ENCODE measurements around the gene COL27A1.
"Not testable (repeated sequence)": the region's sequence is repeated elsewhere in the genome, so short reads cannot be mapped to it uniquely, and the experiment has no call there.

GRCh38 chr9:114328937-114329624, 173.7 kb downstream of the COL27A1 start:
- TF ChIP-seq, protein P1, sequence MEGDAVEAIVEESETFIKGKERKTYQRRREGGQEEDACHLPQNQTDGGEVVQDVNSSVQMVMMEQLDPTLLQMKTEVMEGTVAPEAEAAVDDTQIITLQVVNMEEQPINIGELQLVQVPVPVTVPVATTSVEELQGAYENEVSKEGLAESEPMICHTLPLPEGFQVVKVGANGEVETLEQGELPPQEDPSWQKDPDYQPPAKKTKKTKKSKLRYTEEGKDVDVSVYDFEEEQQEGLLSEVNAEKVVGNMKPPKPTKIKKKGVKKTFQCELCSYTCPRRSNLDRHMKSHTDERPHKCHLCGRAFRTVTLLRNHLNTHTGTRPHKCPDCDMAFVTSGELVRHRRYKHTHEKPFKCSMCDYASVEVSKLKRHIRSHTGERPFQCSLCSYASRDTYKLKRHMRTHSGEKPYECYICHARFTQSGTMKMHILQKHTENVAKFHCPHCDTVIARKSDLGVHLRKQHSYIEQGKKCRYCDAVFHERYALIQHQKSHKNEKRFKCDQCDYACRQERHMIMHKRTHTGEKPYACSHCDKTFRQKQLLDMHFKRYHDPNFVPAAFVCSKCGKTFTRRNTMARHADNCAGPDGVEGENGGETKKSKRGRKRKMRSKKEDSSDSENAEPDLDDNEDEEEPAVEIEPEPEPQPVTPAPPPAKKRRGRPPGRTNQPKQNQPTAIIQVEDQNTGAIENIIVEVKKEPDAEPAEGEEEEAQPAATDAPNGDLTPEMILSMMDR (IDR thresholded peaks at IDR 0.05) = not testable (repeated sequence)
- TF ChIP-seq EP300, POLR2AphosphoS5 (IDR thresholded peaks at IDR 0.05): not testable (repeated sequence)
